Tibial artery (tissue), 4 donors: ENCODE measurements around the gene IGSF6.

Experiments used
- DNase-seq, 2 donors: peaks; one replicate each; pipeline ENCODE4 v3.0.0-alpha.2; 2019
- H3K27ac ChIP-seq, 2 donors: fragments of 200-600 bp; sonication (generic) in 1 of 2; 1 replicate in 1 of 2; 2 replicates in 1 of 2; pipeline ENCODE4 v1.5.1; 2018 to 2019; ENCODE audit warnings: mild to moderate bottlenecking in 1 of 2
- H3K27me3 ChIP-seq, 2 donors: fragments of 200-600 bp; sonication (generic) in 1 of 2; one replicate each; pipeline versions ENCODE4 v1.5.1 to v1.6.0; 2016 to 2019
- H3K36me3 ChIP-seq, 3 donors: fragments of 200-600 bp; sonication (generic) in 2 of 3; one replicate each; pipeline ENCODE4 v1.5.1; 2016 to 2019; ENCODE audit warnings: mild to moderate bottlenecking in 2 of 3
- H3K4me1 ChIP-seq, 4 donors: fragments of 200-600 bp; sonication (generic) in 2 of 4; 1 replicate in 3 of 4; 2 replicates in 1 of 4; pipeline ENCODE4 v1.5.1; 2016 to 2019
- H3K4me3 ChIP-seq, 2 donors: fragments of 200-600 bp; sonication (generic) in 1 of 2; 1 replicate in 1 of 2; 2 replicates in 1 of 2; pipeline ENCODE4 v1.5.1; 2018 to 2019; ENCODE audit warnings: mild to moderate bottlenecking in 2 of 2
- H3K9me3 ChIP-seq, 3 donors: fragments of 200-600 bp; sonication (generic) in 1 of 3; one replicate each; pipeline ENCODE4 v1.5.1; 2016 to 2019
- intact Hi-C: fragments of 100-400 bp; cut with DNase I; formaldehyde crosslinking; loops from one replicate; pipeline ENCODE4 v1.15.0; 2023; ENCODE audit warnings: low total_unique reads
- TF ChIP-seq, protein P1 (sequence below), 2 experiments: fragments of 200-600 bp in 1 of 2; fragments of 450-650 bp in 1 of 2; IDR thresholded peaks; one replicate each; pipeline ENCODE4 v1.5.1; 2017 to 2019; ENCODE audit warnings: antibody characterized with exemption in 2 of 2, mild to moderate bottlenecking in 1 of 2, moderate library complexity in 1 of 2

The IGSF6 gene

DNA sequence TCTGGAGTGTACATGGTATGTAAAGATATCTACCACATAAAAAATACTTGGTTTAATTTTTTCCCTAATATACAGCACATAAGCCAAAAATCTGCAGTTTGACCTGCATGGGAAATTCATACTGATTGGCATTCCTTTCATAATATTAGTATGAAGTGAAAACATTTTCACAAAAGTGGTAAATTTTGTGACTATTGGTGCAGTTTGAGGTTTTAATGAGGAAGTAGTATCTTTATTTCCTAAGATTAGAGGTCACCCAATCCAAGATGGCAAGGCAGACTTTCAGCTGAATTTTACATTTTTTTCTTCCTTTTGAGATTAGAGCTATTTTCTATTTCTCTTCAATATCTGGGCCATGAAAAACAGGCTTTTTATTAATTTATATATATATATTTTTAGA, 31.8 kb downstream of the IGSF6 start:
- TF ChIP-seq, protein P1, sequence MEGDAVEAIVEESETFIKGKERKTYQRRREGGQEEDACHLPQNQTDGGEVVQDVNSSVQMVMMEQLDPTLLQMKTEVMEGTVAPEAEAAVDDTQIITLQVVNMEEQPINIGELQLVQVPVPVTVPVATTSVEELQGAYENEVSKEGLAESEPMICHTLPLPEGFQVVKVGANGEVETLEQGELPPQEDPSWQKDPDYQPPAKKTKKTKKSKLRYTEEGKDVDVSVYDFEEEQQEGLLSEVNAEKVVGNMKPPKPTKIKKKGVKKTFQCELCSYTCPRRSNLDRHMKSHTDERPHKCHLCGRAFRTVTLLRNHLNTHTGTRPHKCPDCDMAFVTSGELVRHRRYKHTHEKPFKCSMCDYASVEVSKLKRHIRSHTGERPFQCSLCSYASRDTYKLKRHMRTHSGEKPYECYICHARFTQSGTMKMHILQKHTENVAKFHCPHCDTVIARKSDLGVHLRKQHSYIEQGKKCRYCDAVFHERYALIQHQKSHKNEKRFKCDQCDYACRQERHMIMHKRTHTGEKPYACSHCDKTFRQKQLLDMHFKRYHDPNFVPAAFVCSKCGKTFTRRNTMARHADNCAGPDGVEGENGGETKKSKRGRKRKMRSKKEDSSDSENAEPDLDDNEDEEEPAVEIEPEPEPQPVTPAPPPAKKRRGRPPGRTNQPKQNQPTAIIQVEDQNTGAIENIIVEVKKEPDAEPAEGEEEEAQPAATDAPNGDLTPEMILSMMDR (IDR thresholded peaks at IDR 0.05) = no peak
- Histone ChIP-seq H3K9me3 (no peaks in the 10 kb centered on the region), H3K4me3 (no peak overlapping the region), H3K27ac (no peak overlapping the region), H3K4me1 (no peaks in the 10 kb centered on the region), H3K36me3 (peaks cover 10 to 26% (median 15%) of the 10 kb centered on the region in 3 donors), H3K27me3 (no peaks in the 10 kb centered on the region)
- DNase-seq = no peak
- intact Hi-C loops = no loop called here

DNA sequence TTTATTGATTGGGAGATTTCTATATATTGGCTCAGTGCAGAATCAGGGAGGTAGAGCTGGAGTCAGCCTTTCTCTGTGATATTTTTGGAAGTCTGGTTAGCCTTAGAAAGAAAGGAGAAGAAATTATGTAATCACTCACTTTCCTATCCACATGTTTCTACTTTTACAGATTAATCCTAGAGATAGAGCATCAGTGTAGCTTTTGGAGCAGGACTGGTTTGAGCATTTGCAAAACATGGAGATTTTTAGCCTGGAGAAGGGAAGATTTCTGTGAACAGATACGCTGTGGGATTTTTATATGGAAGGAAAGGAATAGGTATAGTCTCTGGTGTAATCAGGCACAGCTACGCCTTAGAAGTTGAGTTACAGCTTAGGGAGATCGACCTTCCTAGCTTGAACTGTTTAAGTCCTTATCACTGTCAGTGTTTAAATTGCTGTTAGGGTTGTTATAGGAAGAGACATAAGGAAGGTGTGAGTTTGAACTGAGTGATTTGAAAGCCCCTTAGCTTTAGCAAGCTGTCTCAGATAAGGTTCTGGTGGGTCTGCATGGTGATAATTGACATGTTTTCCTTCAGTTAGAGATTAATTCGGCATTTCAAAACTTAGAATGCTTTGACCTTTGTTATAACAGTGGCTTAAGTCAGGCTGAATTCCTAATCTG, 32.5 kb downstream of the IGSF6 start:
- peaks cover 4 to 19% (median 8%) of the 10 kb centered on the region in 3 donors for H3K36me3 ChIP-seq
- no peak overlapping the region for H3K27ac ChIP-seq
- DNase-seq = no peak
- H3K4me1 ChIP-seq = no peaks in the 10 kb centered on the region
- intact Hi-C loops = no loop called here
- no peaks in the 10 kb centered on the region for H3K27me3 ChIP-seq
- H3K4me3 ChIP-seq = no peak overlapping the region
- no peaks in the 10 kb centered on the region for H3K9me3 ChIP-seq
- TF ChIP-seq, protein P1 (IDR thresholded peaks at IDR 0.05) = no peak

DNA sequence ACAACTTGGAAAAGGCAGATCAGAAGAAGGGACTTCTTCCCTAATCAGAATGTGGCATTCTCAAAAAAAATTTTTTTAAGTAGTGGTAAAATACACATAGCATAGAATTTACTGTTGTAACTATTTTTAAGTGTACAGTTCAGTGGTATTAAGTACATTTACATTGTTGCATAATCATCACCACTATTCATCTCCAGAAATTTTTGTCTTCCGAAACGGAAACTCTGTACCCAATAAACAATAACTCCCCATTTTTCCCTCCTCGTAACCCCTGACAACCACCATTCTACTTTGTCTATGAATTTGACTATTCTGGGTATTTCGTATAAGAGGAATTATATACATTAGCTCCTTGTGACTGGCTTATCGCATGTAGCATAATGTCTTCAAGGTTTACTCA, 34.1 kb downstream of the IGSF6 start:
- intact Hi-C loops = no loop called here
- no peak for DNase-seq
- no peak overlapping the region for H3K27ac ChIP-seq
- H3K36me3 ChIP-seq = peaks cover 0 to 6% (median 5%) of the 10 kb centered on the region in 3 donors
- no peak overlapping the region for H3K4me3 ChIP-seq
- peaks cover 0 to 6% (median 1%) of the 10 kb centered on the region in 4 donors for H3K4me1 ChIP-seq
- H3K9me3 ChIP-seq = no peaks in the 10 kb centered on the region
- TF ChIP-seq, protein P1 (IDR thresholded peaks at IDR 0.05) = no peak
- no peaks in the 10 kb centered on the region for H3K27me3 ChIP-seq

DNA sequence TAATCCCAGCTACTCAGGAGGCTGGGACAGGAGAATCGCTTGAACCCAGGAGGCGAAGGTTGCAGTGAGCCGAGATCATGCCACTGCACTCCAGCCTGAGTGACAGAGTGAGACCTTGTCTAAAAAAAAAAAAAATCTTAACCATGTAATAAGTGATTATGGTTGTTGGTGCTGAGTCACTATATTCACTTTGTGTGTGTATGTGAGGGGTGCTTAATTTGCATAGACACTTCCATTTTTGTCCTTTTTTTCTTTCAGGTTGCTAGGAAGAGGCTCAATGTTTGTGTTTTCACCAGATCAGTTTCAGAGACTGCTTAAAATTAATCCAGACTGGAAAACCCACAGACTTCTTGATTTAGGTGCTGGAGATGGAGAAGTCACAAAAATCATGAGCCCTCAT, 34.8 kb downstream of the IGSF6 start:
- TF ChIP-seq, protein P1 (IDR thresholded peaks at IDR 0.05) = no peak
- Histone ChIP-seq H3K27ac (no peak overlapping the region), H3K9me3 (no peaks in the 10 kb centered on the region), H3K4me1 (peaks cover 0 to 6% (median 2%) of the 10 kb centered on the region in 4 donors), H3K36me3 (peaks cover 0 to 6% (median 5%) of the 10 kb centered on the region in 3 donors), H3K27me3 (no peaks in the 10 kb centered on the region), H3K4me3 (no peak overlapping the region)
- DNase-seq = no peak
- intact Hi-C loops = no loop called here

DNA sequence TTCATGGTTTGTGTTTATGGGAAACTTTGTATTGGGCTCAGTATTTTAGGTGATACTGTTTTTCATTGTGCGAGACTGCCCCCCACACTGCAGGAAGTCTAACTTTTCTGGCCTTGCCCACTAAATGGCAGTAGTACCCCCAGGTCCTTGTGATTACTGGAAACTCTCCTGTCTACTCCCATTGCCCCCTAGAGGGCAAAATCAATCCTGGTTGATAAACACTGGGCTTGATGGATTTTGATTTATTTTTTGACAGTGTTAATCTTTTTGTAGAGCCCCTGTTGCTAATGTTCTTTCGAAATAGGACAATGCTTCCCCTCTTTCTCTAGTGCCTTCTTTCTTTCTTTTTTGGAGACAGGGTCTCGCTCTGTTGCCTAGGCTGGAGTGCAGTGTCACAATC, 37.5 kb downstream of the IGSF6 start:
- Histone ChIP-seq H3K27me3 (no peaks in the 10 kb centered on the region), H3K4me3 (no peak overlapping the region)
- intact Hi-C loops = no loop called here

More for the DNA sequence above, 37.5 kb downstream of the IGSF6 start:
- H3K4me1 ChIP-seq = peaks cover 0 to 30% (median 6%) of the 10 kb centered on the region in 4 donors
- H3K9me3 ChIP-seq = no peaks in the 10 kb centered on the region
- peaks cover 0 to 6% (median 5%) of the 10 kb centered on the region in 3 donors for H3K36me3 ChIP-seq
- no peak overlapping the region for H3K27ac ChIP-seq
- TF ChIP-seq, protein P1 (IDR thresholded peaks at IDR 0.05) = no peak
- DNase-seq = no peak
